ENCODE data around the gene SIN3B. TPM values are rescaled to one million over a fixed set of nuclear protein-coding genes. Genes with fewer than 3 reads are reported as not detected.

SIN3B gene
- total and polyA plus RNA-seq, 2 experiments from 2014 or later, result 14.9 to 18.7 TPM

DNA sequence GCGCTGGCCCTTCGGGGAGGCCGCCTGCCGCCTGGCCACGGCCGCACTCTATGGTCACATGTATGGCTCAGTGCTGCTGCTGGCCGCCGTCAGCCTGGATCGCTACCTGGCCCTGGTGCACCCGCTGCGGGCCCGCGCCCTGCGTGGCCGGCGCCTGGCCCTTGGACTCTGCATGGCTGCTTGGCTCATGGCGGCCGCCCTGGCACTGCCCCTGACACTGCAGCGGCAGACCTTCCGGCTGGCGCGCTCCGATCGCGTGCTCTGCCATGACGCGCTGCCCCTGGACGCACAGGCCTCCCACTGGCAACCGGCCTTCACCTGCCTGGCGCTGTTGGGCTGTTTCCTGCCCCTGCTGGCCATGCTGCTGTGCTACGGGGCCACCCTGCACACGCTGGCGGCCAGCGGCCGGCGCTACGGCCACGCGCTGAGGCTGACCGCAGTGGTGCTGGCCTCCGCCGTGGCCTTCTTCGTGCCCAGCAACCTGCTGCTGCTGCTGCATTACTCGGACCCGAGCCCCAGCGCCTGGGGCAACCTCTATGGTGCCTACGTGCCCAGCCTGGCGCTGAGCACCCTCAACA lies 60.8 kb downstream of the SIN3B start:
- Histone ChIP-seq H3K36me3 (ENCODE audit: low read depth) (no peaks in the 10 kb centered on the region), H2AFZ (no peak overlapping the region), H3K9me2 (ENCODE audit: insufficient read depth) (no peaks in the 10 kb centered on the region), H4K20me1 (ENCODE audit: insufficient read depth) (no peaks in the 10 kb centered on the region), H3K9ac (no peak overlapping the region), H3F3A (ENCODE audit: insufficient read depth) (no peaks in the 10 kb centered on the region), H3K4me2 (ENCODE audit: unreplicated experiment) (no peak overlapping the region), H3K79me2 (ENCODE audit: insufficient read depth) (no peaks in the 10 kb centered on the region), H3K27me3 (replicated peaks; ENCODE audit: insufficient read depth) (no peaks in the 10 kb centered on the region), H3K4me3 (no peak overlapping the region), H3K27ac (no peak overlapping the region), H3K4me1 (ENCODE audit: insufficient read depth) (no peaks in the 10 kb centered on the region), H3K9me3 (ENCODE audit: low read depth) (no peaks in the 10 kb centered on the region)
- in situ Hi-C loops (cut with MboI), result no loop called here
- DNase-seq, result no peak
- 90 to 93% methylated on average over 34 to 45 of the region's 48 CpGs for WGBS, 2 experiments (ENCODE audit: low coverage in 1 of 2, low lambda C conversion rate in 2 of 2, missing lambda C conversion rate in 2 of 2)
- TF ChIP-seq EZH2phosphoT487 (IDR thresholded peaks at IDR 0.05; ENCODE audit: insufficient read depth, low read depth) (no peak), EZH2 (IDR thresholded peaks at IDR 0.05; ENCODE audit: insufficient read depth, poor library complexity, severe bottlenecking) (no peak)

DNA sequence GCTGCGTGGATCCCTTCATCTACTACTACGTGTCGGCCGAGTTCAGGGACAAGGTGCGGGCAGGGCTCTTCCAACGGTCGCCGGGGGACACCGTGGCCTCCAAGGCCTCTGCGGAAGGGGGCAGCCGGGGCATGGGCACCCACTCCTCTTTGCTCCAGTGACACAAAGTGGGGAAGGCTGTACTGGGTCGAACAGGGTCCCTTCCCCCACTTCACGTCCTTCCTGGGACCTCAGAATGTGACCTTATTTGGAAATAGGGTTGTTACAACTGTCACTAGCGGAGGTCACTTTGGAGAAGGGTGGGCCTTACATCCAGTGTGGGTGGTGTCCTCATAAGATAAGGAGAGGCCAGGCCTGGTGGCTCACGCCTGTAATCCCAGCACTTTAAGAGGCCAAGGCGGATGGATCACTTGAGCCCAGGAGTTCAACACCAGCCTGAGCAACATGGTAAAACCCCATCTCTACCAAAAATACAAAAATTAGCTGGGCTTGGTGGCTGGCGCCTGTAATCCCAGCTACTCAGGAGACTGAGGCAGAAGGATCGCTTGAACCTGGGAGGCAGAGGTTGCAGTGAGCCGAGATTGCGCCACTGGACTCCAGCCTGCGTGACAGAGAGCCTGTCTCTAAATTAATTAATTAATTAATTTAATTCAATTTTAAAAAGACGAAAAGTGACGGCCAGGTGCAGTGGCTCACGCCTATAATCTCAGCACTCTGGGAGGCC lies 61.4 kb downstream of the SIN3B start:
- Histone ChIP-seq H3K4me1 (ENCODE audit: insufficient read depth) (no peaks in the 10 kb centered on the region), H3F3A (ENCODE audit: insufficient read depth) (no peaks in the 10 kb centered on the region), H3K27ac (no peak overlapping the region), H3K4me3 (no peak overlapping the region), H2AFZ (no peak overlapping the region), H3K9me2 (ENCODE audit: insufficient read depth) (no peaks in the 10 kb centered on the region), H3K9ac (no peak overlapping the region), H3K36me3 (ENCODE audit: low read depth) (no peaks in the 10 kb centered on the region), H4K20me1 (ENCODE audit: insufficient read depth) (no peaks in the 10 kb centered on the region), H3K4me2 (ENCODE audit: unreplicated experiment) (no peak overlapping the region), H3K79me2 (ENCODE audit: insufficient read depth) (no peaks in the 10 kb centered on the region), H3K27me3 (replicated peaks; ENCODE audit: insufficient read depth) (no peaks in the 10 kb centered on the region), H3K9me3 (ENCODE audit: low read depth) (no peaks in the 10 kb centered on the region)
- in situ Hi-C loops (cut with MboI), result no loop called here
- TF ChIP-seq EZH2phosphoT487 (IDR thresholded peaks at IDR 0.05; ENCODE audit: insufficient read depth, low read depth), result no peak
- no peak for TF ChIP-seq EZH2 (IDR thresholded peaks at IDR 0.05; ENCODE audit: insufficient read depth, poor library complexity, severe bottlenecking)
- WGBS, 2 experiments (ENCODE audit: low coverage in 1 of 2, low lambda C conversion rate in 2 of 2, missing lambda C conversion rate in 2 of 2), result 88 to 89% methylated on average over 24 of the region's 24 CpGs
- no peak for DNase-seq

DNA sequence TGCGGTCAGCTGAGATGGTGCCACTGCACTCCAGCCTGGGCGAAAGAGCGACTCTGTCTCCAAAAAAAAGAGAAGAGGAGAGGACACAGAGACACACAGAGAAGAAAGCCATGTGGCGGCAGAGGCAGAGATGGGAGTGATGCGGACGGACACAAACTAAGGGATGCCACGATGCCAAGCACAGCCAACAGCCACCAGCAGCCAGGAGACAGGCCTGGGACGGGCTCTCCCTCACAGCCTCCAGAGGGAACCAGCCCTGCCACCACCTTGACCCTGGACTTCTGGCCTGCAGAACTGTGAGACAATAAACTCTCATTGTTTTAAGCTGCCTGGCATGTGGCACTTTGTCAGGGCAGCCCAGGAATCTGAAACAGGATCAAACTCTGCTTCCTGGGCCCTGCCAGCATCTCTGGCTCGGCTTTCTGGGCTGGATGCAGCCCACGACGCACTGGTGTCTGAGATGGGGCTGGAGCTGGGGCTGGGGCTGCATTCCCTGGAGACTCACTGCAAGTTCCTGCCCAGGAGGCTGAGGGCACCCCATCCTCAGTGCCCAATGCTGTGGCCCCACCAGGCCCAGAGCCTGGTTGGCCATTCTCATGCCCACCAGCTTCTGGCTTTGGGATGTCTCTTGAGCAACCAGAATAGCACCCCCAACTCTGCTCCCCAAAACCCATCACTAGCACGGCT lies 62.6 kb downstream of the SIN3B start:
- Histone ChIP-seq H2AFZ (no peak overlapping the region), H3K27ac (no peak overlapping the region), H3K9me3 (ENCODE audit: low read depth) (no peaks in the 10 kb centered on the region), H3K4me2 (ENCODE audit: unreplicated experiment) (no peak overlapping the region), H3K27me3 (replicated peaks; ENCODE audit: insufficient read depth) (no peaks in the 10 kb centered on the region), H4K20me1 (ENCODE audit: insufficient read depth) (no peaks in the 10 kb centered on the region), H3F3A (ENCODE audit: insufficient read depth) (no peaks in the 10 kb centered on the region), H3K4me1 (ENCODE audit: insufficient read depth) (no peaks in the 10 kb centered on the region), H3K36me3 (ENCODE audit: low read depth) (no peaks in the 10 kb centered on the region), H3K79me2 (ENCODE audit: insufficient read depth) (no peaks in the 10 kb centered on the region), H3K9ac (no peak overlapping the region), H3K9me2 (ENCODE audit: insufficient read depth) (no peaks in the 10 kb centered on the region), H3K4me3 (no peak overlapping the region)
- TF ChIP-seq EZH2phosphoT487 (IDR thresholded peaks at IDR 0.05; ENCODE audit: insufficient read depth, low read depth) (no peak), EZH2 (IDR thresholded peaks at IDR 0.05; ENCODE audit: insufficient read depth, poor library complexity, severe bottlenecking) (no peak)
- 51 to 73% methylated on average over 8 to 12 of the region's 12 CpGs for WGBS, 2 experiments (ENCODE audit: low coverage in 1 of 2, low lambda C conversion rate in 2 of 2, missing lambda C conversion rate in 2 of 2)
- DNase-seq, result no peak
- in situ Hi-C loops (cut with MboI), result no loop called here

DNA sequence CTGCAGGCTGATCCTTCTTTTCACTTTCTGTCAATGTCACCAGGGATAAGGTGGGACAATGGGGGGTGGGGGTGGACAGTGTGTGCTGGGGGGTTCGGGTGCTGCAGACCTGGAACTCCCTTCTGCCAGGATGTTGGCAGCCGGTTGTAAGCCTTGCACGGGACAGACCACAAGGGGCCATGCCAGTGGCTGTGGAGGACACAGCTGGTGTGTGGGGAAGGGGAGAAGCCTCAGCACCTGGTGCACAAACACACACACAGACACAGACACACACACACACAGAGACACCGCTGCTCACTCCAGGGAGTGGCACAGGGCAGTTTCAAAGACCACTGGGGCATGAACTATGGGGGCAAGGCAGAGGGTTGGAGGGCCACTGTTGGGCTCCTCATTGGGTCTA lies 63.2 kb downstream of the SIN3B start:
- in situ Hi-C loops (cut with MboI), result no loop called here
- Histone ChIP-seq H3K27me3 (replicated peaks; ENCODE audit: insufficient read depth) (no peaks in the 10 kb centered on the region), H3K4me2 (ENCODE audit: unreplicated experiment) (no peak overlapping the region), H3F3A (ENCODE audit: insufficient read depth) (no peaks in the 10 kb centered on the region), H4K20me1 (ENCODE audit: insufficient read depth) (no peaks in the 10 kb centered on the region), H2AFZ (no peak overlapping the region), H3K9me3 (ENCODE audit: low read depth) (no peaks in the 10 kb centered on the region), H3K4me1 (ENCODE audit: insufficient read depth) (no peaks in the 10 kb centered on the region), H3K9ac (no peak overlapping the region), H3K27ac (no peak overlapping the region), H3K36me3 (ENCODE audit: low read depth) (no peaks in the 10 kb centered on the region), H3K9me2 (ENCODE audit: insufficient read depth) (no peaks in the 10 kb centered on the region), H3K4me3 (no peak overlapping the region), H3K79me2 (ENCODE audit: insufficient read depth) (no peaks in the 10 kb centered on the region)
- DNase-seq, result no peak
- TF ChIP-seq EZH2phosphoT487 (IDR thresholded peaks at IDR 0.05; ENCODE audit: insufficient read depth, low read depth) (no peak), EZH2 (IDR thresholded peaks at IDR 0.05; ENCODE audit: insufficient read depth, poor library complexity, severe bottlenecking) (no peak)
- 43 to 44% methylated on average over 4 of the region's 4 CpGs for WGBS, 2 experiments (ENCODE audit: low coverage in 1 of 2, low lambda C conversion rate in 2 of 2, missing lambda C conversion rate in 2 of 2)

Data from GM23248 (cell line).